WTC11 (cell line): Measurements from ENCODE around the gene TRAF2. TPM values are rescaled to one million over a fixed set of nuclear protein-coding genes. Genes with fewer than 3 reads are reported as not detected.

Source experiments
- ATAC-seq: fragments of 200-7000 bp; cut with Tn5 transposase; 2 replicates; pipeline ENCODE4 v1.10.0; 2021; ENCODE audit warnings: mild to moderate bottlenecking, moderate library complexity
- CTCF ChIA-PET: fragments of 300-600 bp; sonication (Branson Sonifier 250); formaldehyde crosslinking; loops from one replicate; lab custom pipeline; 2021; ENCODE audit warnings: antibody characterized with exemption; lab: Charles Lee
- POLR2A ChIA-PET: fragments of 350-600 bp; sonication (Branson Sonifier 250); formaldehyde crosslinking; loops from one replicate; lab custom pipeline; 2021; ENCODE audit warnings: antibody characterized with exemption; lab: Charles Lee
- DNase-seq: peaks from one replicate; pipeline ENCODE4 v3.0.0; 2021; ENCODE audit warnings: low spot score
- H3K27ac Mint-ChIP-seq: 2 replicates; pipeline ENCODE4 v1.8.0; 2021; ENCODE audit warnings: mixed read lengths
- H3K27me3 Mint-ChIP-seq: 2 replicates; pipeline ENCODE4 v1.8.0; 2021; ENCODE audit warnings: low read depth, mild to moderate bottlenecking, moderate library complexity, mixed read lengths
- H3K36me3 Mint-ChIP-seq: 2 replicates; pipeline ENCODE4 v1.8.0; 2021; ENCODE audit warnings: mixed read lengths
- H3K4me1 Mint-ChIP-seq: 2 replicates; pipeline ENCODE4 v1.8.0; 2022; ENCODE audit warnings: mixed read lengths
- H3K4me3 Mint-ChIP-seq: 2 replicates; pipeline ENCODE4 v1.8.0; 2021; ENCODE audit warnings: mild to moderate bottlenecking, moderate library complexity, mixed read lengths
- H3K9me3 Mint-ChIP-seq: 2 replicates; pipeline ENCODE4 v1.8.0; 2021; ENCODE audit warnings: mixed read lengths
- CREM ChIP-seq: sonication (generic); formaldehyde crosslinking; IDR thresholded peaks from 2 replicates; pipeline ENCODE4 v1.8.1; 2022; ENCODE audit warnings: mild to moderate bottlenecking, missing genetic modification reagents, moderate library complexity
- E2F4 ChIP-seq: sonication (generic); formaldehyde crosslinking; IDR thresholded peaks from 2 replicates; pipeline ENCODE4 v1.8.1; 2022; ENCODE audit warnings: low read depth, mild to moderate bottlenecking, moderate library complexity, missing genetic modification reagents, borderline replicate concordance
- FOXP4 ChIP-seq: sonication (generic); formaldehyde crosslinking; IDR thresholded peaks from 2 replicates; pipeline ENCODE4 v1.8.0; 2022; ENCODE audit warnings: mild to moderate bottlenecking, missing genetic modification reagents
- MAX ChIP-seq: sonication (generic); formaldehyde crosslinking; IDR thresholded peaks from 2 replicates; pipeline ENCODE4 v1.8.0; 2022; ENCODE audit warnings: mild to moderate bottlenecking, missing genetic modification reagents
- MLX ChIP-seq: sonication (generic); formaldehyde crosslinking; IDR thresholded peaks from 2 replicates; pipeline ENCODE4 v1.8.1; 2023; ENCODE audit warnings: mild to moderate bottlenecking, missing genetic modification reagents, moderate library complexity
- NR1H2 ChIP-seq: sonication (generic); formaldehyde crosslinking; IDR thresholded peaks from 2 replicates; pipeline ENCODE4 v1.9.0; 2021; ENCODE audit warnings: mild to moderate bottlenecking, moderate library complexity, missing genetic modification reagents
- NR3C1 ChIP-seq: sonication (generic); formaldehyde crosslinking; conservative IDR thresholded peaks from 2 replicates; pipeline ENCODE4 v1.8.1; 2023; ENCODE audit warnings: low read depth, mild to moderate bottlenecking, missing genetic modification reagents
- PRRX2 ChIP-seq: fragments of 250-450 bp; sonication (Bioruptor Pico); IDR thresholded peaks from 2 replicates; pipeline ENCODE4 v1.8.0; 2021; ENCODE audit warnings: mild to moderate bottlenecking
- SP1 ChIP-seq: sonication (generic); formaldehyde crosslinking; conservative IDR thresholded peaks from 2 replicates; pipeline ENCODE4 v1.8.1; 2022; ENCODE audit warnings: missing genetic modification reagents
- STAT6 ChIP-seq: sonication (generic); formaldehyde crosslinking; conservative IDR thresholded peaks from 2 replicates; pipeline ENCODE4 v1.8.1; 2023; ENCODE audit warnings: mild to moderate bottlenecking, low read depth, missing genetic modification reagents, moderate library complexity
- ZBTB43 ChIP-seq: sonication (generic); formaldehyde crosslinking; IDR thresholded peaks from 2 replicates; pipeline ENCODE4 v1.8.1; 2023; ENCODE audit warnings: mild to moderate bottlenecking, missing genetic modification reagents
- ZNF512 ChIP-seq: sonication (generic); formaldehyde crosslinking; IDR thresholded peaks from 2 replicates; pipeline ENCODE4 v1.8.1; 2022; ENCODE audit warnings: missing genetic modification reagents, borderline replicate concordance
- total RNA-seq: library from RNA; stranded (reverse); gene quantifications from 3 replicates; pipeline ENCODE4 v1.2.3, GENCODE V29; 2021

The TRAF2 gene
- total RNA-seq, 1 experiment from 2014 or later: 55.0 TPM

GRCh38 chr9:136960938-136961275 is 74.6 kb downstream of the TRAF2 start (continued):
- TF ChIP-seq ZBTB43 (CRISPR knock-in tag) (no peak), ZNF512 (no peak)

- no peak overlapping the region for H3K27ac Mint-ChIP-seq
- CTCF ChIA-PET: interaction anchor here (0.6 to 1.5 kb wide), 7 partner anchors 14 to 192 kb away, joined by 3 to 5 read pairs (median 4); partner anchors contain the start of gene FBXW5
Measured at GRCh38 chr9:136961279-136962065, 75.2 kb downstream of the TRAF2 start.

GRCh38 chr9:136962163-136962562 is 75.8 kb downstream of the TRAF2 start:
- no peak overlapping the region for H3K27ac Mint-ChIP-seq
- DNase-seq: no peak
- no peaks in the 10 kb centered on the region for H3K27me3 Mint-ChIP-seq
- no peak for TF ChIP-seq E2F4
- TF ChIP-seq FOXP4 (CRISPR knock-in tag): no peak
- no peak for TF ChIP-seq STAT6 (CRISPR knock-in tag)
- no peak for TF ChIP-seq MAX (CRISPR knock-in tag)
- TF ChIP-seq SP1: no peak
- no peak for ATAC-seq
- H3K9me3 Mint-ChIP-seq: no peaks in the 10 kb centered on the region
- no peaks in the 10 kb centered on the region for H3K36me3 Mint-ChIP-seq
- ChIA-PET POLR2A (no interaction called here), CTCF (interaction anchor here (0.7 to 1.5 kb wide), 6 partner anchors 14 to 193 kb away, joined by 3 to 5 read pairs (median 4); partner anchors contain the start of gene FBXW5)
- H3K4me3 Mint-ChIP-seq: no peak overlapping the region
- peaks cover 10% of the 10 kb centered on the region for H3K4me1 Mint-ChIP-seq

More at GRCh38 chr9:136961279-136962065, 75.2 kb downstream of the TRAF2 start:
- POLR2A ChIA-PET: interaction anchor here (0.6 kb wide), 1 partner anchor 456 kb away, joined by 3 read pairs; no protein-coding TSS in a partner anchor
- no peaks in the 10 kb centered on the region for H3K27me3 Mint-ChIP-seq
- DNase-seq: no peak
- peaks cover 10% of the 10 kb centered on the region for H3K4me1 Mint-ChIP-seq
- no peak for TF ChIP-seq PRRX2 (CRISPR knock-in tag)
- no peak for TF ChIP-seq MLX
- no peak for TF ChIP-seq ZNF512
- TF ChIP-seq NR3C1 (CRISPR knock-in tag): no peak
- no peak for TF ChIP-seq NR1H2 (CRISPR knock-in tag)
- TF ChIP-seq SP1: no peak
- TF ChIP-seq CREM (CRISPR knock-in tag): no peak
- TF ChIP-seq, all 79 proteins: peak for 0
- Mint-ChIP-seq H3K9me3 (peaks cover 4% of the 10 kb centered on the region), H3K4me3 (no peak overlapping the region), H3K36me3 (no peaks in the 10 kb centered on the region)
- ATAC-seq: 0 out of 2 replicates have a peak, but pooled peaks have one; percentile 15
